OCI-LY7 (cell line): ENCODE results near the gene UGCG. TPM values are rescaled to one million over a fixed set of nuclear protein-coding genes. Genes with fewer than 3 reads are reported as not detected.
A peak's percentile ranks its signal among the peaks of the same experiment; 100 is the strongest.

ENCODE experiments used
- BruUV-seq: library from RNA; stranded (reverse); fragments of 400-500 nt; replicated peaks from 2 replicates; lab custom pipeline; 2021; lab: Mats Ljungman, UMichigan
- CTCF ChIA-PET: fragments of 300-600 bp; sonication (Branson Sonifier 250); formaldehyde crosslinking; loops from one replicate; lab custom pipeline; 2022; ENCODE audit warnings: antibody characterized with exemption; ENCODE audit not compliant: unreplicated experiment; lab: Charles Lee
- POLR2A ChIA-PET: fragments of 300-600 bp; sonication (Branson Sonifier 250); formaldehyde crosslinking; loops from one replicate; lab custom pipeline; 2022; ENCODE audit warnings: antibody characterized with exemption; lab: Charles Lee
- DNase-seq: peaks from one replicate; pipeline ENCODE4 v3.0.0-alpha.2; 2015; ENCODE audit warnings: low spot score
- H2AFZ ChIP-seq: fragments of 200-600 bp; sonication (generic), shearing (Covaris generic); 2 replicates; pipeline ENCODE4 v1.6.1; 2014; ENCODE audit warnings: mild to moderate bottlenecking, antibody characterized with exemption, low read length, moderate library complexity
- H3K27ac ChIP-seq: fragments of 200-600 bp; sonication (generic); 2 replicates; pipeline ENCODE4 v1.5.1; 2014; ENCODE audit warnings: mixed run types, low read depth, mild to moderate bottlenecking, moderate library complexity, low read length, inconsistent platforms; ENCODE audit not compliant: poor library complexity, severe bottlenecking
- H3K36me3 ChIP-seq: fragments of 200-600 bp; sonication (generic); 2 replicates; pipeline ENCODE4 v1.6.1; 2014; ENCODE audit warnings: mild to moderate bottlenecking, antibody characterized with exemption, low read length, moderate library complexity, mixed read lengths; ENCODE audit not compliant: insufficient read depth
- H3K4me1 ChIP-seq: fragments of 200-600 bp; sonication (generic); 2 replicates; pipeline ENCODE4 v1.5.1; 2014; ENCODE audit warnings: mild to moderate bottlenecking, low read length; ENCODE audit not compliant: insufficient read depth, poor library complexity, severe bottlenecking
- H3K4me2 ChIP-seq: fragments of 200-600 bp; sonication (generic); 2 replicates; pipeline ENCODE4 v1.6.1; 2014; ENCODE audit warnings: mild to moderate bottlenecking, low read length
- H3K4me3 ChIP-seq: fragments of 200-600 bp; sonication (generic); 2 replicates; pipeline ENCODE4 v1.5.1; 2014; ENCODE audit warnings: mild to moderate bottlenecking, low read depth, low read length; ENCODE audit not compliant: poor library complexity, severe bottlenecking
- H3K79me2 ChIP-seq: fragments of 200-600 bp; sonication (generic); 2 replicates; pipeline ENCODE4 v1.6.1; 2016; ENCODE audit warnings: low read depth, mild to moderate bottlenecking, low read length, moderate library complexity, mixed read lengths; ENCODE audit not compliant: insufficient read depth
- H3K9me2 ChIP-seq: fragments of 200-600 bp; sonication (generic); 2 replicates; pipeline ENCODE4 v1.6.1; 2016; ENCODE audit warnings: mild to moderate bottlenecking, low read length, mixed read lengths; ENCODE audit not compliant: insufficient read depth
- H3K9me3 ChIP-seq: fragments of 200-600 bp; sonication (generic); 2 replicates; pipeline ENCODE4 v1.6.1; 2014; ENCODE audit warnings: mild to moderate bottlenecking, mixed run types, low read length, mixed read lengths
- H4K20me1 ChIP-seq: fragments of 200-600 bp; sonication (generic); 2 replicates; pipeline ENCODE4 v1.6.1; 2014; ENCODE audit warnings: mild to moderate bottlenecking, antibody characterized with exemption, low read length, moderate library complexity, mixed read lengths; ENCODE audit not compliant: insufficient read depth
- EZH2phosphoT487 ChIP-seq: fragments of 200-600 bp; sonication (generic); IDR thresholded peaks from 2 replicates; pipeline ENCODE4 v1.6.1; 2018; ENCODE audit warnings: low read depth, borderline replicate concordance, mild to moderate bottlenecking, mixed run types, antibody characterized with exemption, low read length, moderate library complexity, mixed read lengths
- intact Hi-C: fragments of 100-400 bp; cut with micrococcal nuclease; formaldehyde crosslinking; loops from one replicate; pipeline ENCODE4 v1.10.0; 2022; ENCODE audit not compliant: unreplicated experiment
- total RNA-seq, 2 experiments: library from RNA; depleted of rRNA in 1 of 2; stranded (reverse); fragments of >200 nt in 1 of 2; shearing (Covaris generic) in 1 of 2; gene quantifications; 2 replicates each; pipeline ENCODE4 v1.2.3, GENCODE V29; 2014 to 2022
- TF ChIP-seq, protein P1 (sequence below): fragments of 200-600 bp; sonication (generic); conservative IDR thresholded peaks from 2 replicates; pipeline ENCODE4 v1.5.1; 2014; ENCODE audit warnings: mild to moderate bottlenecking, antibody characterized with exemption, low read length, moderate library complexity, mixed read lengths

The UGCG gene
- total RNA-seq, 2 experiments from 2014 or later: 12.9 to 14.7 TPM

DNA sequence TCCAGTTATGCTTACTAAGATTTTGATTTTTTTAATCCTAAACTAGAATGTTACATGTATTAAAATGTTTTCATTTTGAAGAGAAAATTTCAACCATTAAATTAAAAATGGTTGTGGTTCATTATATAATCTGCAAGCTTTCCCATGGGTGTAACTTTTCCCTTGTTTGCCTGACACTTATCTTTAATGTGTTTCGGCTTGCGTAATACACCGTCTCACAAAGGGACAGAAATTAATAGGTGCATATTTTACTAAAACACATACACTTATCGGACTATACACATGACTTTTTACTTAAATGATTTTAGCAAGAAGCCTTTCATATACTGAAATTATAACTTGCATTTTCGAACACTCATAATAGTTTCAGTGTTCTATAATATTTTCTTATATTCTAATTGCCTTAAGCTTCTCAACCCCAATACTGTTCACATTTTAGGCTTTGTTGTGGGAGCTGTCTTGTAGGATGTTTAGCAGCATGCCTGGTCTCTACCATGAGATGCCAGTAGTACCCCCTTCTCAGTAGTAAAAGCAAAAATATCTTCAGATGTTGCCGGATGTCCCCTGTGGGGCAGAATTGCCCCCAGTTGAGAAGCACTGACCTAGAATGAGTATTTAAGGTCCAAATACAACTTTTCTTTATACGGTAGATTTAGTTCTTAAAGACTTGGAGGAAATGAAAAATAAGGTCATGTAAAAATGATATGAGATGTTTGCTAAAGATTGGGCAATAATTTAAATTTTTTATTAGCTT lies 28.6 kb downstream of the UGCG start:
- H3K79me2 ChIP-seq: peaks cover 53% of the 10 kb centered on the region; the same call in 1 of the 2 replicates
- H3K9me2 ChIP-seq: no peaks in the 10 kb centered on the region
- ChIA-PET POLR2A (interaction anchor here (0.7 to 1.9 kb wide), 3 partner anchors 9 to 28 kb away, joined by 3 to 8 read pairs (median 4); partner anchors contain the start of gene UGCG), CTCF (no interaction called here)
- DNase-seq: peak; percentile 30
- BruUV-seq: no TSS peak
- TF ChIP-seq, protein P1, sequence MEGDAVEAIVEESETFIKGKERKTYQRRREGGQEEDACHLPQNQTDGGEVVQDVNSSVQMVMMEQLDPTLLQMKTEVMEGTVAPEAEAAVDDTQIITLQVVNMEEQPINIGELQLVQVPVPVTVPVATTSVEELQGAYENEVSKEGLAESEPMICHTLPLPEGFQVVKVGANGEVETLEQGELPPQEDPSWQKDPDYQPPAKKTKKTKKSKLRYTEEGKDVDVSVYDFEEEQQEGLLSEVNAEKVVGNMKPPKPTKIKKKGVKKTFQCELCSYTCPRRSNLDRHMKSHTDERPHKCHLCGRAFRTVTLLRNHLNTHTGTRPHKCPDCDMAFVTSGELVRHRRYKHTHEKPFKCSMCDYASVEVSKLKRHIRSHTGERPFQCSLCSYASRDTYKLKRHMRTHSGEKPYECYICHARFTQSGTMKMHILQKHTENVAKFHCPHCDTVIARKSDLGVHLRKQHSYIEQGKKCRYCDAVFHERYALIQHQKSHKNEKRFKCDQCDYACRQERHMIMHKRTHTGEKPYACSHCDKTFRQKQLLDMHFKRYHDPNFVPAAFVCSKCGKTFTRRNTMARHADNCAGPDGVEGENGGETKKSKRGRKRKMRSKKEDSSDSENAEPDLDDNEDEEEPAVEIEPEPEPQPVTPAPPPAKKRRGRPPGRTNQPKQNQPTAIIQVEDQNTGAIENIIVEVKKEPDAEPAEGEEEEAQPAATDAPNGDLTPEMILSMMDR: no peak
- no peak for TF ChIP-seq EZH2phosphoT487
- no peaks in the 10 kb centered on the region for H3K9me3 ChIP-seq
- peaks cover 52% of the 10 kb centered on the region for H3K36me3 ChIP-seq
- intact Hi-C loops: loop anchor here (10.0 kb wide), 1 partner anchor 150 kb away; no protein-coding TSS in a partner anchor
- peak overlapping the region; percentile 80 for H3K27ac ChIP-seq
- peak overlapping the region; percentile 71 for H3K4me2 ChIP-seq
- peaks cover 76% of the 10 kb centered on the region for H3K4me1 ChIP-seq
- no peak overlapping the region; the same call in 1 of the 2 replicates for H2AFZ ChIP-seq
- H3K4me3 ChIP-seq: peak overlapping the region; percentile 32
- no peaks in the 10 kb centered on the region; the same call in 1 of the 2 replicates for H4K20me1 ChIP-seq

DNA sequence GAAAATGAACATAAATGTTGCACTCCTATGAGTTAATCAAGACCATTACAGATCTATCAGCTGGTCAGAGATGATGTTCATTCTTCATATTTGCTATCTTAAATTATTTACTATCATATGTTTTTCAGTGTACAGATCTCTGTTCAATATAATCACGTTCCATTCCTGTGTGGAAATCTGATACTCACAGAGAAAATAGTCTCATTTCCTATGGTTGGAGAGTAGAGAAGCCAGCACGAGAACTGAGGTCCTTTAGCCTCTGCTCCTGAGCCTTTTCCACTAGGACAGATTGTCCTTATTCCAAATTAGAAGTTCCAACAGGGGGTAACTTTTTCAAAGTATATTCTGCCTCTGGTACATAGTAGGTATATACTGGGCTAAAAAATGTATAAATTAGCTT lies 29.2 kb downstream of the UGCG start:
- no peak for TF ChIP-seq EZH2phosphoT487
- TF ChIP-seq, protein P1: no peak

More for the DNA sequence above, 29.2 kb downstream of the UGCG start:
- Histone ChIP-seq H2AFZ (no peak overlapping the region), H3K36me3 (peaks cover 52% of the 10 kb centered on the region), H3K4me1 (peaks cover 71% of the 10 kb centered on the region), H4K20me1 (no peaks in the 10 kb centered on the region; the same call in 1 of the 2 replicates), H3K27ac (peak overlapping the region; percentile 80), H3K4me2 (peak overlapping the region; percentile 71), H3K9me3 (no peaks in the 10 kb centered on the region), H3K79me2 (peaks cover 47% of the 10 kb centered on the region; the same call in 1 of the 2 replicates), H3K4me3 (peak overlapping the region; percentile 32), H3K9me2 (no peaks in the 10 kb centered on the region)
- ChIA-PET CTCF (no interaction called here), POLR2A (interaction anchor here (0.5 to 1.9 kb wide), 4 partner anchors 10 to 113 kb away, joined by 3 to 8 read pairs (median 4); partner anchors contain the start of gene UGCG)
- intact Hi-C loops: loop anchor here (2.0 to 10.0 kb wide), 2 partner anchors 29 to 149 kb away; partner anchors contain the start of gene UGCG
- BruUV-seq: no TSS peak
- no peak for DNase-seq
